Measurements from ENCODE around the gene AOPEP.

GRCh38 chr9:94792511-94792910, 66.0 kb downstream of the AOPEP start:
- TF ChIP-seq CTCF (IDR thresholded peaks at IDR 0.05; ENCODE audit: low read depth, low read length) (no peak), EZH2phosphoT487 (IDR thresholded peaks at IDR 0.05; ENCODE audit: low read depth) (no peak)

Data from OCI-LY3 (cell line).